ENCODE measurements around the gene AMZ2. TPM values are rescaled to one million over a fixed set of nuclear protein-coding genes. Genes with fewer than 3 reads are reported as not detected.
A peak's percentile ranks its signal among the peaks of the same experiment; 100 is the strongest.

Gene AMZ2
- total RNA-seq, 3 donors from 2014 or later (not counting 1 experiment from before 2014, with no cell fraction given): 87.0 to 131 (median 107) TPM

DNA sequence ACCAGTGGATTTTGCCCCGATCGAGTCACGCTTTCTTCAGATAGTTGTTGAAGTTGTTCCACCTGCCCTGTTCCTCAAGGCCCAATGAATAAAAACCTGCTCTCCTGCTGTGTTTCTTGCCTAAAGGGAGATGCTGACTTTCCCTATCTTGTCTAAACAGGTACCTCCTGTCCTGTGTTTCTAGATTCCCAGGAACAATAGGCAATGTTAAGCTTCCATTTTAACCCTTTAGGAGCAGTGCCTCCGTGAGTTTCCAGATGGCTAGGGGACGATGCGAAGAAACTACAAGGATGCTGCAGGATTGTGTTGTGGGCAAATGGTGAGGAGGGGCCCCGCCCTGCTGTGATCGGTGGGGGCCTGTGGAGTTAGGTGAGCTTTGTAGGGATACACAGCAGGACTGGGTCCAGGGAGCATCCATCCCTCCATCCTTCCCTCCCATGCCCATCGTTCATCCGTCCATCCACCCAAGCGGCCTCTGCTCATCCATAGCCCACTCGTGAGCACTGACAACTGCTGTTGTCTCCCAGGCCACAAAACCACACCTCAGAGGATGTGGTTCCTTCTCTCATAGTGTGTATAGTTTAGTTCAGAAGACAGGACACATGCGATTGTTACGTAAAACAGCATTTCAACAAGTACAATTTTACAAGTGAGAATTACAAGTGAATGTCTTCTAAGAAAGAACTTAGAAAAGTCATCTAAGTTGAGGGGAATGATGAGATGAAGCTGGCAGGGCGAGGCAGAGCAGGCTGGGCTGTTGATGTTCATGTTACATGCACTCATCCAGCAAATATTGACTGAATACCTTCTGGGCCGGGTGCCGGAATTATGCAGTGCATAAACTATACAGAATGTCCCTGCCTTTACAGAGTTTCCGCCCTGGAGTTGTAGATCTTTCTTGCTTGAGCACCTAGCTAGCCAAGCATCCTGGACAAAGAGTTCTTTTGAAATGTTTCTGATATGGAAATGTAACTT lies 48.7 kb downstream of the AMZ2 start:
- H3K27ac ChIP-seq (ENCODE audit: low read length): peak overlapping the region; percentile 78
- H3K4me3 Mint-ChIP-seq: peak overlapping the region; percentile 73
- peak overlapping the region; percentile 89 to 91 for H3K27ac Mint-ChIP-seq
- no peaks in the 10 kb centered on the region for H3K27me3 ChIP-seq (ENCODE audit: control insufficient read depth, insufficient read depth, low read length)
- ATAC-seq (peak; percentile 43 to 62 (median 59)), DNase-seq (peak; percentile 56 to 91)
- H3K4me1 ChIP-seq (ENCODE audit: control insufficient read depth, insufficient read depth, low read length): peaks cover 55% of the 10 kb centered on the region
- intact Hi-C loops (cut with micrococcal nuclease): loop anchor here (1.0 to 10.0 kb wide), 4 partner anchors 16 to 138 kb away; no protein-coding TSS in a partner anchor
- H3K36me3 ChIP-seq (ENCODE audit: control insufficient read depth, insufficient read depth, low read length): no peaks in the 10 kb centered on the region
- no peaks in the 10 kb centered on the region for H3K9me3 ChIP-seq (ENCODE audit: control insufficient read depth, insufficient read depth, low read length)
- H3K36me3 Mint-ChIP-seq: no peaks in the 10 kb centered on the region
- peaks cover 53 to 55% of the 10 kb centered on the region in 2 donors for H3K4me1 Mint-ChIP-seq
- 52% methylated on average over 13 of the region's 18 CpGs for WGBS (ENCODE audit: insufficient coverage)
- H3K9me3 Mint-ChIP-seq: no peaks in the 10 kb centered on the region
- no peak overlapping the region for H3K4me3 ChIP-seq (ENCODE audit: low read length)
- TF ChIP-seq, protein P1, sequence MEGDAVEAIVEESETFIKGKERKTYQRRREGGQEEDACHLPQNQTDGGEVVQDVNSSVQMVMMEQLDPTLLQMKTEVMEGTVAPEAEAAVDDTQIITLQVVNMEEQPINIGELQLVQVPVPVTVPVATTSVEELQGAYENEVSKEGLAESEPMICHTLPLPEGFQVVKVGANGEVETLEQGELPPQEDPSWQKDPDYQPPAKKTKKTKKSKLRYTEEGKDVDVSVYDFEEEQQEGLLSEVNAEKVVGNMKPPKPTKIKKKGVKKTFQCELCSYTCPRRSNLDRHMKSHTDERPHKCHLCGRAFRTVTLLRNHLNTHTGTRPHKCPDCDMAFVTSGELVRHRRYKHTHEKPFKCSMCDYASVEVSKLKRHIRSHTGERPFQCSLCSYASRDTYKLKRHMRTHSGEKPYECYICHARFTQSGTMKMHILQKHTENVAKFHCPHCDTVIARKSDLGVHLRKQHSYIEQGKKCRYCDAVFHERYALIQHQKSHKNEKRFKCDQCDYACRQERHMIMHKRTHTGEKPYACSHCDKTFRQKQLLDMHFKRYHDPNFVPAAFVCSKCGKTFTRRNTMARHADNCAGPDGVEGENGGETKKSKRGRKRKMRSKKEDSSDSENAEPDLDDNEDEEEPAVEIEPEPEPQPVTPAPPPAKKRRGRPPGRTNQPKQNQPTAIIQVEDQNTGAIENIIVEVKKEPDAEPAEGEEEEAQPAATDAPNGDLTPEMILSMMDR (IDR thresholded peaks at IDR 0.05): no peak
- H3K27me3 Mint-ChIP-seq (ENCODE audit: low read depth in 2 of 2): no peaks in the 10 kb centered on the region

- H3K36me3 Mint-ChIP-seq: no peaks in the 10 kb centered on the region
- no peaks in the 10 kb centered on the region for H3K27me3 Mint-ChIP-seq (ENCODE audit: low read depth in 2 of 2)
- H3K4me1 Mint-ChIP-seq: peaks cover 55 to 57% of the 10 kb centered on the region in 2 donors
- Histone ChIP-seq H3K4me1 (ENCODE audit: control insufficient read depth, insufficient read depth, low read length) (peaks cover 53% of the 10 kb centered on the region), H3K27me3 (ENCODE audit: control insufficient read depth, insufficient read depth, low read length) (no peaks in the 10 kb centered on the region), H3K36me3 (ENCODE audit: control insufficient read depth, insufficient read depth, low read length) (no peaks in the 10 kb centered on the region), H3K27ac (ENCODE audit: low read length) (peak overlapping the region; percentile 78), H3K4me3 (ENCODE audit: low read length) (no peak overlapping the region), H3K9me3 (ENCODE audit: control insufficient read depth, insufficient read depth, low read length) (no peaks in the 10 kb centered on the region)
- peak overlapping the region; percentile 89 to 91 for H3K27ac Mint-ChIP-seq
- ATAC-seq (no peak), DNase-seq (peak in 1 of 2 donors; percentile 38)
- peak overlapping the region; percentile 73 for H3K4me3 Mint-ChIP-seq
- H3K9me3 Mint-ChIP-seq: no peaks in the 10 kb centered on the region
- intact Hi-C loops (cut with micrococcal nuclease): loop anchor here (2.0 to 10.0 kb wide), 3 partner anchors 16 to 138 kb away; no protein-coding TSS in a partner anchor
- 49% methylated on average over 4 of the region's 4 CpGs for WGBS (ENCODE audit: insufficient coverage)
- TF ChIP-seq, protein P1 (IDR thresholded peaks at IDR 0.05): no peak
Observed at GRCh38 chr17:68297195-68297594, 49.4 kb downstream of the AMZ2 start.

GRCh38 chr17:68298601-68299000 lies 50.8 kb downstream of the AMZ2 start:
- no peak for DNase-seq
- no peaks in the 10 kb centered on the region for H3K9me3 ChIP-seq (ENCODE audit: control insufficient read depth, insufficient read depth, low read length)
- H3K36me3 Mint-ChIP-seq: no peaks in the 10 kb centered on the region
- intact Hi-C loops (cut with micrococcal nuclease): loop anchor here (10.0 kb wide), 1 partner anchor 136 kb away; no protein-coding TSS in a partner anchor
- no peaks in the 10 kb centered on the region for H3K9me3 Mint-ChIP-seq
- peak overlapping the region; percentile 89 to 91 for H3K27ac Mint-ChIP-seq
- H3K36me3 ChIP-seq (ENCODE audit: control insufficient read depth, insufficient read depth, low read length): no peaks in the 10 kb centered on the region
- no peak overlapping the region for H3K4me3 ChIP-seq (ENCODE audit: low read length)
- H3K4me3 Mint-ChIP-seq: peak overlapping the region; percentile 35
- H3K27ac ChIP-seq (ENCODE audit: low read length): peak overlapping the region; percentile 14
- peaks cover 44% of the 10 kb centered on the region for H3K4me1 ChIP-seq (ENCODE audit: control insufficient read depth, insufficient read depth, low read length)
- TF ChIP-seq, protein P1 (IDR thresholded peaks at IDR 0.05): no peak
- H3K27me3 Mint-ChIP-seq (ENCODE audit: low read depth in 2 of 2): no peaks in the 10 kb centered on the region
- no peak for ATAC-seq
- H3K4me1 Mint-ChIP-seq: peaks cover 51% of the 10 kb centered on the region in 2 donors
- no peaks in the 10 kb centered on the region for H3K27me3 ChIP-seq (ENCODE audit: control insufficient read depth, insufficient read depth, low read length)
